Effector memory CD8-positive, alpha-beta T cell (primary cell): Measurements from ENCODE around the gene MORN5.

Experiments
- ATAC-seq: fragments of 150-1000 bp; cut with Tn5 transposase; replicated peaks from 2 replicates; pipeline ENCODE4 v1.10.0; 2021; ENCODE audit warnings: mild to moderate bottlenecking, moderate library complexity
- DNase-seq, 3 experiments: peaks; one replicate each; pipeline ENCODE4 v3.0.0; 2021
- H3K27ac Mint-ChIP-seq, 2 donors: one replicate each; pipeline ENCODE4 v1.8.0; 2022; ENCODE audit warnings: mild to moderate bottlenecking in 2 of 2, mixed read lengths in 2 of 2, moderate library complexity in 2 of 2
- H3K27me3 Mint-ChIP-seq, 2 donors: one replicate each; pipeline ENCODE4 v1.8.0; 2022; ENCODE audit warnings: mixed read lengths in 2 of 2
- H3K36me3 Mint-ChIP-seq: one replicate; pipeline ENCODE4 v1.8.0; 2022; ENCODE audit warnings: mild to moderate bottlenecking, moderate library complexity, mixed read lengths; ENCODE audit not compliant: insufficient read depth
- H3K4me1 Mint-ChIP-seq, 2 donors: one replicate each; pipeline ENCODE4 v1.8.0; 2022; ENCODE audit warnings: low read depth in 2 of 2, mixed read lengths in 2 of 2
- H3K4me3 Mint-ChIP-seq, 2 donors: one replicate each; pipeline ENCODE4 v1.8.0; 2022; ENCODE audit warnings: mild to moderate bottlenecking in 2 of 2, mixed read lengths in 2 of 2, moderate library complexity in 2 of 2
- H3K9me3 Mint-ChIP-seq, 2 donors: one replicate each; pipeline ENCODE4 v1.8.0; 2022; ENCODE audit warnings: mixed read lengths in 2 of 2

Gene MORN5

DNA sequence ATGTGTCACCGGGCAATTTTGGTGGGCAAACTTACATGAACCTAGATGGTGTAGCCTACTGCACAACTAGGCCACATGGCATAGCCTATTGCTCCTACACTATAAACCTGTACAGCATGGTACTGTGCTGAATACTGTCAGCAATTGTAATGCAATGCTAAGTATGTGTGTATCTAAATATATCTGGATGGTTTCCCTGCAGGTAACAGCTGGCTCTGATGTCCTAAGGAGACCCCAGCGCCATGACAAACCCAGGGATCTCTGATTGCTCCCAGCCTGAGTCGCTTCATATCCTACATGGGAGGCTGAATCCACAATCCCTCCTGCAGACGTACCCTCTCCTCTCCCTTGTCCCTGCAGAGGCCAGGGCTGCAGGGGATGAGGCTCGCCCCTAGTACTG, 40.0 kb upstream of the MORN5 start:
- H3K36me3 Mint-ChIP-seq: no peaks in the 10 kb centered on the region
- H3K9me3 Mint-ChIP-seq: no peaks in the 10 kb centered on the region
- peaks cover 7 to 23% of the 10 kb centered on the region in 2 donors for H3K27me3 Mint-ChIP-seq
- no peak overlapping the region for H3K4me3 Mint-ChIP-seq
- peaks cover 0 to 7% of the 10 kb centered on the region in 2 donors for H3K4me1 Mint-ChIP-seq
- no peak overlapping the region for H3K27ac Mint-ChIP-seq
- DNase-seq: no peak
- no peak for ATAC-seq

DNA sequence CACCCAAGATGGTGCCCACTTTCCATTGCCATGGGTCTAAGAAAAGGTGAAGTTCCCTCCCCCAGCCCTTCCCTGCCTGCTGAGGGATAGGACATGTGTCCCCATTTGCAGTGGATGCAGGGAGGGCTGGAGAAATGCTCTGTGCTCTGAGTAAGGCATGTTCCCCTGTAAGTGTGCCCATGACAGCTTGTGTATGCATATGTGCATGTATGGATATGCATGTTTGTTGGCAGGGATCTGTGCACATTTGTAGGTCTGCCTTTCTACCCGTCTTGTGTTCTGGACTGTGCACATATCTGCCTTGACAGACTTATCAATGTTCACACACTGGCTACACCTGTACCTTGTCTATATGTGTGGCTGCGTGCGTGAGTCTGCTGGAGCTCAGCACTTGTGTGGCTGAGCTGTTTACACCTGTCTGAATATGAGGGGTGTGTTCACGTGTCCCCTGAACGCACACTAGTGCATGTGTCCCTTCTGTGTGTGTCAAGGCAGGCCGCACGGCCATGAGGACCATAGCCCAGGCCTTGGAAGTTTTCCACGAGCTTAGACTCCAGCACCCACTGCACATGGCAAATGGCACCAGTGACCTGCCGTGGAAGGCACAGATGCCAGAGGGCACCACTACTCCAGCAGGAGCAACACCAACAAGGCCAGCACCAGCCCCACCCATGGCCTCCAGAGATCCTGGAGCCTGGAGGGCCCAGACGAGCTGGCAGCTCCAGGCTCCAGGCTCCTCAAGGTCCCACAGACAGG, 39.2 kb upstream of the MORN5 start:
- Mint-ChIP-seq H3K4me3 (no peak overlapping the region), H3K27ac (no peak overlapping the region), H3K27me3 (peaks cover 15 to 26% of the 10 kb centered on the region in 2 donors), H3K9me3 (no peaks in the 10 kb centered on the region), H3K36me3 (no peaks in the 10 kb centered on the region), H3K4me1 (peaks cover 6 to 12% of the 10 kb centered on the region in 2 donors)
- DNase-seq: no peak
- no peak for ATAC-seq

DNA sequence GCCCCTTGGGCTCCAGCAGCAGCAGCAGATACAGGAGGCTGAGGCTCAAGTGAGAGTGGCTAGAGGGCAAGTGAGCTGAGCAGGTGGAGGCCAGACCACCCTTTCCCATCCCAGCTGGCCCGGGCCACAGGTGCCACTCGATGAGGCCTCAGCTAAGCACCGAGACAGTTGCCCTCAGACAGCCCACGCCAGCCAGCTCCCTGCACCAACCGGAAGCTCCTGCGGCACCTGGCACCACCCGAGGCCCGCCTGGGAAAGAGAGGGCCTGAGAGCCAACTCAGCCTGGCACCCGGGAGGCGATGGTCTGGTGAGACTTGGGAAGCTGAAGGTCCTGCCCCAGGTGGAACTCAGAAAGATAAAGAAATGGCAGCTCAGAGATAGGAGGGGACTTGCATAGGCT, 38.3 kb upstream of the MORN5 start:
- Mint-ChIP-seq H3K36me3 (no peaks in the 10 kb centered on the region), H3K27ac (no peak overlapping the region), H3K4me3 (no peak overlapping the region), H3K4me1 (peaks cover 9 to 20% of the 10 kb centered on the region in 2 donors), H3K27me3 (peaks cover 24 to 26% of the 10 kb centered on the region in 2 donors), H3K9me3 (no peaks in the 10 kb centered on the region)
- no peak for ATAC-seq
- no peak for DNase-seq

DNA sequence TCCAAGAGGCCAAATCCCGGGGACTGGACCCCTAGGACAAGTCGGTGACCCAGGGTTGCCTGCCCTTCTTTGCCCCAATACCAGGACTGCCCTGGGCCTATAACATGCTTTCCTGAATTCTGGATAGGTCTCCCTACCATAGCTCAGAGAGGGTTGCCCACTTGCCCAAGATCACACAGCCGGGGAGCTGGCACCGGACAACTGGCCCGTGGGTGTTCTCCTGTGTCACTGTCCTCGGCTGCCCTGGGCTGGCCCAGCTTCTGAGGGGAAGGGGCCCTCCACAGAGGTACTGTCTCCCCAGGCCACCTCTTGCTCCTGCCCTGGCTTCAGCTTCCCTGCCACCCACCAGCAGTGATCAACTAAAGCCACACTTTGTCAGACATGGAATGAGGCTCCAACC, 37.8 kb upstream of the MORN5 start:
- ATAC-seq (no peak), DNase-seq (no peak)
- H3K4me1 Mint-ChIP-seq: peaks cover 11 to 22% of the 10 kb centered on the region in 2 donors
- H3K4me3 Mint-ChIP-seq: no peak overlapping the region
- H3K36me3 Mint-ChIP-seq: no peaks in the 10 kb centered on the region
- H3K27me3 Mint-ChIP-seq: peaks cover 27 to 31% of the 10 kb centered on the region in 2 donors
- H3K27ac Mint-ChIP-seq: no peak overlapping the region
- H3K9me3 Mint-ChIP-seq: no peaks in the 10 kb centered on the region

DNA sequence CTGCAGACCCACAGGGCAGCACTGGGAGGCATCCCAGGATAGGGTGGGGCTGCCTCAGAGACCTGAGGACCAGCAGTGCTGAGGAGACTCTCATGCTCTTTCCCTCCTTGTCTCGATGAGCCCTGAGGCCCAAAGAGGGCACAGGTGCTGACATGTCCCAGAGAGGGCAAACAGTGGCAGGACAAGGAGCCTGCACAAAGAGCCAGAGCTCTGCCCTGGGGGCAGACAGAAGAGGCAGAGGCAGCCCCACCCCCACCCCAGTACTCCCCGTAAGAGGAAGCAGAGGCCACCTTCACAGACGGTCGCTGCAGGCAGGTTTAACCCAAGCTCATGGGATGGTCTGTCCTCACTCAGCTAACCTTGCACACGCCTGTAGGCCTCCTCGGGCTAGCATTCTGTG, 37.2 kb upstream of the MORN5 start:
- no peaks in the 10 kb centered on the region for H3K9me3 Mint-ChIP-seq
- peaks cover 27 to 37% of the 10 kb centered on the region in 2 donors for H3K27me3 Mint-ChIP-seq
- no peak for ATAC-seq
- no peaks in the 10 kb centered on the region for H3K36me3 Mint-ChIP-seq
- no peak overlapping the region for H3K4me3 Mint-ChIP-seq
- H3K4me1 Mint-ChIP-seq: peaks cover 11 to 23% of the 10 kb centered on the region in 2 donors
- no peak overlapping the region for H3K27ac Mint-ChIP-seq
- DNase-seq: no peak

DNA sequence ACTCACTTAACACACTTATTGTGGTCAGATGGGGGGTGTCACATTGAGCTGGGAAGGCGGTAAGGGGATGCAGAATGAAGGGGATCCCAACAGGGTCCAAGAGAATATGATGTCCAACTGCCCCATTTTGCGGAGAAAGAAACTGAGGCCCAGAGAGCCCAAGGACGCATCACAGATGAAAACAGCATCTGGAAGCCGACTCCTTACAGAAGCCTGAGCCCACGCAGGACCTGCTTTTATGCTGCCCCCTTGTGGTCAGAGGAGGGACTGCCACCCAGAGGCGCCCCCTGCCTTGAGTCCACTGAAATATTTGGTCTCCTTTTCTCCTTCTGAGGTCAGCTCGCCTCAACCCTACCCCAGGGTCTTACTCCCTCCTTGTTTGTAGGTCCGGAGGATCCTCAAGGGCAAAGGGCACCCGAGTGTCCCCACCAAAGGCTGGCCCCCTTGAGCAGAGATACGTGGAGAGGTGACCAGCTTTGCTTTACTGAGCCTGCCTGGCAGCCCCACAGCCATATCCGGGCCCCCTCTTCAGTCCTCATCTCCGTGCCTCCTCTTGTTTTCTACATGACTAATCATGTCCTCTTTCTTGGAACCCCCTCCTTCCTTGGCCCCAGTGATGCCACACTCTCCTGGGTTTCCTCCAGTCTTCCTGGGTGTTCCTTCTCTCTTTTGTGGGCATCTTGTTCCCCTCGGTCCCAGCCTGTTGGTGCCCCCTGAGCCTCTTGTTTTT, 36.6 kb upstream of the MORN5 start:
- Mint-ChIP-seq H3K4me3 (no peak overlapping the region), H3K36me3 (no peaks in the 10 kb centered on the region), H3K27ac (no peak overlapping the region), H3K27me3 (peaks cover 27 to 43% of the 10 kb centered on the region in 2 donors), H3K9me3 (no peaks in the 10 kb centered on the region), H3K4me1 (peaks cover 11 to 24% of the 10 kb centered on the region in 2 donors)
- DNase-seq (peak; percentile 69 to 76 (median 72)), ATAC-seq (peak; percentile 67)

DNA sequence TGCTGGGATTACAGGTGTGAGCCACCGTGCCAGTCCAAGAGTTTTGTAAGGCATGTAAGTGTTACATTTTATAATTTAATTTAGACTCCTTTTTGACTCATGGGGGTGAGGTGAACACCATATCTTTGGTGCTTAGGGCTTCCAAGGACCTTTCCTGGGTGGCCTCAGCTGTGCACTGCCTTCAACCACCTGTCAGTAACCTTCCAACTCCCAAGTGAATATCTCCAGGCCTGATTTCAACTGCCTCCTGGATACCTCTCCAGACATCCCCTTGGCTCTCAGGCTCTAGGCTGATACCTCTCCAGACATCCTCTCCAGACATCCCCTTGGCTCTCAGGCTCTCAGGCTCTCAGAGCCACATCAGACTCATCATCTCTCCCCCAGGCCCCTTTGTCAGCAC, 35.7 kb upstream of the MORN5 start:
- Mint-ChIP-seq H3K4me1 (peaks cover 11 to 24% of the 10 kb centered on the region in 2 donors), H3K4me3 (no peak overlapping the region), H3K27ac (no peak overlapping the region), H3K9me3 (no peaks in the 10 kb centered on the region), H3K27me3 (peaks cover 27 to 44% of the 10 kb centered on the region in 2 donors), H3K36me3 (no peaks in the 10 kb centered on the region)
- ATAC-seq: no peak
- no peak for DNase-seq

DNA sequence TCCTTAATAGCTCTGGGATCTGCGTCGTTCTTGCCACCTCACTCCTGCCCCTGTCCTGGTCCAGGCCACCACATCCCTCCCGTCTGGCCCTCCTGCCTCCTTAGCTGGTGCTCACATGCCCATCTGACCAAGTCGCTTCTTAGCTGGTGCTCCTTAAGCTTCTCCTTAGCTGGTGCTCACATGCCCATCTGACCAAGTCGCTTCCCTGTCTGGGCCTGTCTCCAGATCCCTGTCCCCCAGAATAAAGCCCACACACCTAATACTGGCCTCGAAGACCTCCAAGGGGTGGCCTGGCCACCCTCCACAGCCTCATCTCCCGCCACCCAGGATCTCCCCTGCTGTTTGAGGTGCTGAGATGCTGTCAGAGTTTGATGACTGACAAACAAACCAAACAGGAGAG, 35.2 kb upstream of the MORN5 start:
- Mint-ChIP-seq H3K4me1 (peaks cover 11 to 24% of the 10 kb centered on the region in 2 donors), H3K4me3 (no peak overlapping the region), H3K27me3 (peaks cover 27 to 44% of the 10 kb centered on the region in 2 donors), H3K36me3 (no peaks in the 10 kb centered on the region), H3K27ac (no peak overlapping the region), H3K9me3 (no peaks in the 10 kb centered on the region)
- DNase-seq (no peak), ATAC-seq (no peak)

DNA sequence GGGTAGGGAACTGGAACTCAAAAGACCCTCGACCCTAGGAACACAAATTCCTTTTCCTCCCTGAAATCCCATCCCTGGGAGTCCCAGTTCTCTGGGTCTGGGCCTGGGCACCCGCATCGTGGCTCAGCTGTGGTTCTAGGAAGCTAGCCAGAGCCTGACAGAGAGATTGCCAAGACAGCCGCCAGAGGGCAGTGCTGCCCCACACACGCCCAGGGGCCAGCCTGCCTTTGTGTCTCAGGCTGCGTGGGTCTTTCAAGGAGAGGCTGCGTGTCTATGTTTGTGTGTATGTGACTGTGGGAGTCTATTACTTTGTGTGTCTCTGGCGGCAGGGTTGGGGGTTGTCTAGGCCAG, 34.6 kb upstream of the MORN5 start:
- peak; percentile 67 to 75 (median 74) for DNase-seq
- H3K36me3 Mint-ChIP-seq: no peaks in the 10 kb centered on the region
- H3K4me3 Mint-ChIP-seq: peak overlapping the region; percentile 25 to 50
- H3K27me3 Mint-ChIP-seq: peaks cover 27 to 45% of the 10 kb centered on the region in 2 donors
- peak overlapping the region in 1 of 2 donors; percentile 14 for H3K27ac Mint-ChIP-seq
- peaks cover 11 to 24% of the 10 kb centered on the region in 2 donors for H3K4me1 Mint-ChIP-seq
- ATAC-seq: peak; percentile 81
- H3K9me3 Mint-ChIP-seq: no peaks in the 10 kb centered on the region

DNA sequence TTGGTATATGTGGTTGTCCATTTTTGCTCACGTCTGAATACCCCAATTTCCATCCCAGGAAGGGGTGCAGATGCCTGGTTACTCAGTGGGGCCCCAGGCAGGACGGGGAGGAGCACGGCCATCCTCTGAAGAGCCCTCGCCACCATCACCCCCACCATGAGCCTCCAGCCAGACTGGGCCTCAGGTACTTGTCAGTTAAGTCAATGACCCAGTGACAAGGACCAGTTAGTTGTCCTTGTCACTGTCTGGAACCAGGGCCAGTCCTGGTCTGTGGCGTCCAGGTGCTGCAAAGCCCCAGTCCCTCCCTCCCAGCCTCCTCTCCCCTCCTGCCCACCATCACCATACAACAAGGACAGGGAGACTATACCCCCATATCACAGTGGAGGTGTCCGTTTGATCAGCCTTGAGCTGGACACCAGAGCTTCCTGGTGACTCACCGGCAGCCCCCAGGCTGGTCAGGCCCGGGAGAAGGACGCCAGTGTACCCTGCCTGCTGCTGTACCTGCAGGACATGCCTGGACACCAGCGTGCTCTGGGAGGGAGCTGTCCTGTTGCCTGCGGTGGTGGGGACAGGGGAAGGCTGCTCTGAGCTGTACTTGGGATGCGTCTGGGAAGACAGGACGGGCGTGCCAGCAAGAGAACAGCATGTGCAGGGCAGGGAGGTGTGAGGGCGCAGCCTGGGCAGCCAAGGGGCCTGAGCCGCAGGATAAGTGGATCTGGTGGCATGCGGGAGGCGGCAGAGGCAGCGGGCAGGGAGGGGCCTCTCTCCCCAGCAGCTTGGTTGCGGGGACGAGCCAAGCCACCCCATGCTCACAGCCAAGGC, 34.0 kb upstream of the MORN5 start:
- H3K27me3 Mint-ChIP-seq: peaks cover 27 to 51% of the 10 kb centered on the region in 2 donors

DNA sequence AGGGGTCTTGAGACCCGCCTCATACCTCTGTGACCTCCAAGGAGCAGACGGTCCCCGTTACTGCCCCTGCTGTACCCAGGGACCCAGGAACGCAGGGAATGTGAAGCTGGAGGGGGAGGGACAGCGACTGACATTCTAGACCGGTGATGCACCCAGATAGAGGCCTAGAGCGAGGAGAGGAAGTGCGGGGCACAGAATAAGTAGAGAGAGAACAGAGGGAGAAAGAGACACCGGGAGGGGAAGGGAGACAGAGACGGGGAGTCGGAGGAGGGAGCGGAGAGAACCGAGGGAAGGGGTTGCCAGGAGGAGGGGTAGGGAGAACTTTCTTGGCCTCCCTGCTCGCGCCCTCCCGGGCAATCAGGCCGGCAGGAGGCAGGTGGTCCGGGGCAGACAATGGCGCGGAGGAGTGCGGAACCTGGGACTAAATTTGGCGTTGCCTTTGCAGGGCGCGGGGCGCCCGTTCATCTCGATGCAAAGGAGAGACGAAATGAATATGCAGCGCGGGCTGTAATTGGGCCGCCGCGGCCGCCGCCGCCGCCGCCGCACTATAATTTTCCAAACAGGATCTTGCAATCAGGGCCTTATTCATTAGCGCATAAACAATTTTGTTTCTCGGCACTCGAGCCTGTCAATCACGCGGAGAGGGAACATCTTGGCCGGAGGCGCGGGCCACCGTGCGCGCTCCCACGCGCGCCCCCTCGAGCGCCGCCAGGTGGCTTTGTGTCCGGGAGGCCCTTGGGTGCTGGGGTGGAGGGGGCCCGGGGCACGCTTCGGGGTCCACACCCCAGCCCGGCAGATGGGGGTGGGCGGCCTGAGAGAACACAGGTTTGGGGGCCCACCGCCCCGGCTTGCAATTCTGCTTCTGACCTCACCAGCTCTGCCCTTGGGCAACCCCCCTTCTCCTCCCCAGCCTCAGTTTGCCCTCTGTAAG, 33.1 kb upstream of the MORN5 start:
- no peaks in the 10 kb centered on the region for H3K9me3 Mint-ChIP-seq
- ATAC-seq (no peak), DNase-seq (no peak)
- peaks cover 31 to 56% of the 10 kb centered on the region in 2 donors for H3K27me3 Mint-ChIP-seq
- H3K4me1 Mint-ChIP-seq: peaks cover 11 to 24% of the 10 kb centered on the region in 2 donors
- no peak overlapping the region for H3K27ac Mint-ChIP-seq
- peak overlapping the region; percentile 37 to 66 for H3K4me3 Mint-ChIP-seq
- no peaks in the 10 kb centered on the region for H3K36me3 Mint-ChIP-seq

More for the DNA sequence above, 34.0 kb upstream of the MORN5 start:
- ATAC-seq: no peak
- no peak for DNase-seq
- Mint-ChIP-seq H3K4me3 (peak overlapping the region; percentile 50 to 66), H3K27ac (no peak overlapping the region), H3K9me3 (no peaks in the 10 kb centered on the region), H3K36me3 (no peaks in the 10 kb centered on the region), H3K4me1 (peaks cover 11 to 24% of the 10 kb centered on the region in 2 donors)

DNA sequence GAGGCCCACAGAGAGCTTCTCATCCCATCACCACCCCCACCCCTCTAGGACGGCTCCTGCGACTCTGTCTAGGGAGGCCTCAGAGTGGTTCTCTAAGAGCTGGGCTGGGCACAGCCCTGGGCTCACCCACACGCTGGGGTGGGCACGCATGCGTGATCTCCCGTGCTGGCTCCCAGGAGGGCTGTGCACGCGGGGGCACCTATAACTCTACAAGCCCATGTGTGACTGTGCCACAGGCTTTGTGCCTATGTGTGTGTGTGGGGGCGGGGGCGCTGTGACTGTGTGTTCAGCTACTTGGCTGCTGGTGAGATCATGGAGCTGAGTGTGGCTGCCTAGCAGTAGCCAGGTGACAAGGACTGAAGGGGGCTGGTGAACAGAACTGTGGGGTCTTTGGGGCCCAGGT, 32.3 kb upstream of the MORN5 start:
- H3K27me3 Mint-ChIP-seq: peaks cover 38 to 64% of the 10 kb centered on the region in 2 donors
- no peaks in the 10 kb centered on the region for H3K36me3 Mint-ChIP-seq
- ATAC-seq (no peak), DNase-seq (no peak)
- H3K4me3 Mint-ChIP-seq: no peak overlapping the region
- no peaks in the 10 kb centered on the region for H3K9me3 Mint-ChIP-seq
- H3K4me1 Mint-ChIP-seq: peaks cover 11 to 24% of the 10 kb centered on the region in 2 donors
- H3K27ac Mint-ChIP-seq: peak overlapping the region in 1 of 2 donors; percentile 23
